GM12878 (cell line): ENCODE measurements around the gene RHPN2. TPM values are rescaled to one million over a fixed set of nuclear protein-coding genes. Genes with fewer than 3 reads are reported as not detected.

Experiments used
- ATAC-seq: fragments of 200-7000 bp; cut with Tn5 transposase; 3 replicates; pipeline ENCODE4 v1.9.1; 2020; ENCODE audit warnings: mild to moderate bottlenecking, moderate library complexity
- BruUV-seq: library from RNA; stranded (reverse); fragments of 400-500 nt; replicated peaks from 2 replicates; lab custom pipeline; 2021; lab: Mats Ljungman, UMichigan
- CTCF ChIA-PET: fragments of 300-600 bp; sonication (Branson Sonifier 250); formaldehyde crosslinking; extraction: SDS; loops from one replicate; lab custom pipeline; 2021; ENCODE audit warnings: inconsistent platforms; lab: Yijun Ruan, JAX
- POLR2A ChIA-PET: fragments of 350-600 bp; formaldehyde crosslinking; extraction: SDS; loops from one replicate; lab custom pipeline; 2021; ENCODE audit warnings: inconsistent platforms; lab: Charles Lee
- RAD21 ChIA-PET: fragments of 300-600 bp; sonication (Branson Sonifier 250); formaldehyde crosslinking; loops from one replicate; lab custom pipeline; 2023; ENCODE audit warnings: antibody characterized with exemption; ENCODE audit not compliant: unreplicated experiment; lab: Charles Lee
- SMC1A ChIA-PET: fragments of 300-600 bp; sonication (Branson Sonifier 250); formaldehyde crosslinking; loops from one replicate; lab custom pipeline; 2023; ENCODE audit not compliant: unreplicated experiment, uncharacterized antibody; lab: Charles Lee
- DNase-seq: peaks from one replicate; pipeline ENCODE4 v3.0.0-alpha.2; 2011; ENCODE audit warnings: low read depth, low spot score
- FAIRE-seq: peaks from 3 replicates; lab custom pipeline; 2011; peaks lifted over from hg19 to GRCh38; lab: Jason Lieb, UNC
- H2AFZ ChIP-seq: 2 replicates; pipeline ENCODE4 v1.6.0; 2011; ENCODE audit warnings: low read depth, low read length, control low read depth; ENCODE audit not compliant: control insufficient read depth
- H3K27ac ChIP-seq: 2 replicates; pipeline ENCODE4 v1.5.1; 2011; ENCODE audit warnings: control low read depth; ENCODE audit not compliant: control insufficient read depth, insufficient read depth
- H3K27me3 ChIP-seq, 2 experiments: replicated peaks in 1 of 2; 2 replicates each; pipeline versions ENCODE4 v1.6.0 to v1.6.1; 2011; ENCODE audit warnings: low read length in 1 of 2; ENCODE audit not compliant: control insufficient read depth in 2 of 2, insufficient read depth in 2 of 2
- H3K36me3 ChIP-seq, 2 experiments: 2 replicates each; pipeline ENCODE4 v1.5.1; 2011; ENCODE audit warnings: low read length in 1 of 2; ENCODE audit not compliant: control insufficient read depth in 2 of 2, insufficient read depth in 2 of 2
- H3K4me1 ChIP-seq: 2 replicates; pipeline ENCODE4 v1.6.1; 2011; ENCODE audit warnings: mild to moderate bottlenecking, low read length, moderate library complexity, mixed read lengths; ENCODE audit not compliant: control insufficient read depth, insufficient read depth
- H3K4me2 ChIP-seq: 2 replicates; pipeline ENCODE4 v1.6.0; 2011; ENCODE audit warnings: control low read depth; ENCODE audit not compliant: control insufficient read depth, insufficient read depth
- H3K4me3 ChIP-seq: fragments of 200-600 bp; sonication (generic); 2 replicates; pipeline ENCODE4 v1.5.1; 2016
- H3K79me2 ChIP-seq: 2 replicates; pipeline ENCODE4 v1.6.0; 2011; ENCODE audit warnings: low read length; ENCODE audit not compliant: control insufficient read depth, insufficient read depth
- H3K9ac ChIP-seq: 2 replicates; pipeline ENCODE4 v1.8.0; 2011; ENCODE audit warnings: low read length, control low read depth, mixed read lengths; ENCODE audit not compliant: control insufficient read depth, insufficient read depth
- H3K9me3 ChIP-seq: replicated peaks from 3 replicates; pipeline ENCODE4 v1.5.1; 2011; ENCODE audit warnings: mild to moderate bottlenecking, low read length; ENCODE audit not compliant: control insufficient read depth, insufficient read depth
- H4K20me1 ChIP-seq: 2 replicates; pipeline ENCODE4 v1.6.0; 2011; ENCODE audit not compliant: control insufficient read depth, insufficient read depth
- E2F4 ChIP-seq: IDR thresholded peaks from 2 replicates; pipeline ENCODE4 v1.6.1; 2012; ENCODE audit warnings: low read depth, low read length, improper control_type of control experiment
- HCFC1 ChIP-seq: fragments of 150-350 bp; IDR thresholded peaks from 2 replicates; pipeline ENCODE4 v1.6.1; 2014; ENCODE audit warnings: low read length
- MEF2A ChIP-seq: IDR thresholded peaks from 2 replicates; pipeline ENCODE4 v1.6.1; 2011; ENCODE audit warnings: low read depth, mild to moderate bottlenecking, low read length, moderate library complexity; ENCODE audit not compliant: insufficient read depth
- MYB ChIP-seq: fragments of 150-350 bp; IDR thresholded peaks from 2 replicates; pipeline ENCODE4 v1.6.1; 2014; ENCODE audit warnings: mild to moderate bottlenecking, low read depth, low read length, borderline replicate concordance
- POLR2A ChIP-seq: IDR thresholded peaks from 2 replicates; pipeline ENCODE4 v1.6.1; 2011; ENCODE audit warnings: low read depth, mild to moderate bottlenecking, low read length
- POLR2AphosphoS5 ChIP-seq: IDR thresholded peaks from 2 replicates; pipeline ENCODE4 v1.6.1; 2011; ENCODE audit warnings: mild to moderate bottlenecking, low read length, inconsistent platforms
- SMARCA5 ChIP-seq: fragments of 450-650 bp; IDR thresholded peaks from 2 replicates; pipeline ENCODE4 v1.6.1; 2017; ENCODE audit warnings: mild to moderate bottlenecking
- ZBED1 ChIP-seq: IDR thresholded peaks from 2 replicates; pipeline ENCODE4 v1.6.1; 2016; ENCODE audit warnings: borderline replicate concordance
- WGBS: methylation state at CpG from one replicate; pipeline ENCODE4 v1.1.6; 2016; ENCODE audit warnings: low lambda C conversion rate; ENCODE audit not compliant: insufficient replicate concordance, insufficient coverage; ENCODE audit errors: missing lambda C conversion rate; 5-methylcytosine and 5-hydroxymethylcytosine counted together
- in situ Hi-C: fragments of 300-500 bp; cut with MboI; formaldehyde crosslinking; loops from 9 replicates; pipeline ENCODE4 v1.14.3; 2018; ENCODE audit warnings: mixed read lengths
- intact Hi-C: fragments of 100-400 bp; cut with micrococcal nuclease; formaldehyde crosslinking; loops from one replicate; pipeline ENCODE4 v1.14.2; 2022; ENCODE audit not compliant: unreplicated experiment
- polyA plus RNA-seq, 11 experiments: library from polyadenylated mRNA; depleted of rRNA in 4 of 11; unstranded in 6 of 11; stranded (reverse) in 5 of 11; fragments of >200 nt; fragmentation: Nextera tagmentation in 4 of 11; fragmentation: Illumina TruSeq in 1 of 11; extraction: Ambion mirVana in 4 of 11; extraction: Trizol in 1 of 11; gene quantifications; 1 replicate in 1 of 11; 2 replicates in 10 of 11; pipeline versions ENCODE4 v1.2.1 to v1.2.3, GENCODE V29; 2011 to 2016; ENCODE audit warnings: inconsistent platforms in 2 of 11, missing spikeins in 2 of 11, low read depth in 1 of 11
- total RNA-seq, 4 experiments: library from RNA; depleted of rRNA in 3 of 4; stranded (reverse); fragments of >200 nt in 3 of 4; fragmentation: Illumina TruSeq in 1 of 4; extraction: Trizol in 1 of 4; gene quantifications; 2 replicates each; pipeline versions ENCODE4 v1.2.1 to v1.2.3, GENCODE V29; 2013 to 2021

The RHPN2 gene
- total and polyA plus RNA-seq, 10 of the 15 experiments (the other 5 are each of a cell fraction or from before 2014, with no cell fraction given), result 0.71 to 7.4 (median 3.7) TPM

GRCh38 chr19:33050110-33050509, 14.6 kb downstream of the RHPN2 start:
- no peak overlapping the region for H3K4me2 ChIP-seq
- H3K4me1 ChIP-seq, result no peaks in the 10 kb centered on the region
- FAIRE-seq, result no peak
- H3K79me2 ChIP-seq, result no peaks in the 10 kb centered on the region
- H3K27ac ChIP-seq, result no peak overlapping the region
- in situ Hi-C loops (no loop called here), intact Hi-C loops (no loop called here)
- H3K9ac ChIP-seq, result no peak overlapping the region
- no peak overlapping the region for H2AFZ ChIP-seq
- RAD21 ChIA-PET, result no interaction called here
- H3K9me3 ChIP-seq, result no peaks in the 10 kb centered on the region
- CTCF ChIA-PET, result no interaction called here
- no peaks in the 10 kb centered on the region; a peak in 1 of 4 replicates for H3K36me3 ChIP-seq
- no peak overlapping the region for H3K4me3 ChIP-seq
- 94% methylated on average over 3 of the region's 3 CpGs for WGBS
- POLR2A ChIA-PET, result no interaction called here
- SMC1A ChIA-PET, result no interaction called here
- TF ChIP-seq E2F4 (no peak), MEF2A (no peak), MYB (no peak)
- H4K20me1 ChIP-seq, result no peaks in the 10 kb centered on the region
- no peak for ATAC-seq
- no peaks in the 10 kb centered on the region for H3K27me3 ChIP-seq
- BruUV-seq, result no TSS peak
- DNase-seq, result no peak

GRCh38 chr19:33048806-33049676, 15.6 kb downstream of the RHPN2 start:
- ChIA-PET SMC1A (interaction anchor here (0.8 kb wide), 1 partner anchor 10 kb away, joined by 4 read pairs; no protein-coding TSS in a partner anchor), POLR2A (interaction anchor here (0.6 kb wide), 1 partner anchor 72 kb away, joined by 5 read pairs; no protein-coding TSS in a partner anchor), RAD21 (no interaction called here), CTCF (interaction anchor here (0.6 kb wide), 1 partner anchor 478 kb away, joined by 4 read pairs; no protein-coding TSS in a partner anchor)
- H3K4me1 ChIP-seq, result no peaks in the 10 kb centered on the region
- WGBS, result 53% methylated on average over 14 of the region's 15 CpGs
- intact Hi-C loops, result no loop called here
- no peaks in the 10 kb centered on the region for H3K36me3 ChIP-seq
- H2AFZ ChIP-seq, result no peak overlapping the region
- no peak overlapping the region for H3K9ac ChIP-seq
- no TSS peak for BruUV-seq
- in situ Hi-C loops, result no loop called here
- no peaks in the 10 kb centered on the region for H3K79me2 ChIP-seq
- no peak overlapping the region for H3K4me3 ChIP-seq
- no peaks in the 10 kb centered on the region for H3K27me3 ChIP-seq
- H3K9me3 ChIP-seq, result no peaks in the 10 kb centered on the region
- no peak overlapping the region for H3K27ac ChIP-seq
- H4K20me1 ChIP-seq, result no peaks in the 10 kb centered on the region
- no peak for TF ChIP-seq POLR2AphosphoS5
- TF ChIP-seq HCFC1, result no peak
- TF ChIP-seq ZBED1, result no peak
- TF ChIP-seq SMARCA5, result no peak
- TF ChIP-seq POLR2A, result no peak
- H3K4me2 ChIP-seq, result no peak overlapping the region
- no peak for FAIRE-seq
- ATAC-seq, result no peak
- no peak for DNase-seq
